HG03432 (cell line): ENCODE results near the gene ATXN7L1.
A peak's percentile ranks its signal among the peaks of the same experiment; 100 is the strongest.
"Not testable (repeated sequence)": the region's sequence is repeated elsewhere in the genome, so short reads cannot be mapped to it uniquely, and the experiment has no call there.

Experiments used
- ATAC-seq: cut with Tn5 transposase; IDR thresholded peaks from one replicate; pipeline ENCODE4 v1.9.1; 2021; ENCODE audit warnings: mild to moderate bottlenecking, moderate library complexity; ENCODE audit not compliant: unreplicated experiment

The ATXN7L1 gene

GRCh38 chr7:105806592-105807447 is 69.6 kb downstream of the ATXN7L1 start:
- peak; percentile 42 for ATAC-seq

DNA sequence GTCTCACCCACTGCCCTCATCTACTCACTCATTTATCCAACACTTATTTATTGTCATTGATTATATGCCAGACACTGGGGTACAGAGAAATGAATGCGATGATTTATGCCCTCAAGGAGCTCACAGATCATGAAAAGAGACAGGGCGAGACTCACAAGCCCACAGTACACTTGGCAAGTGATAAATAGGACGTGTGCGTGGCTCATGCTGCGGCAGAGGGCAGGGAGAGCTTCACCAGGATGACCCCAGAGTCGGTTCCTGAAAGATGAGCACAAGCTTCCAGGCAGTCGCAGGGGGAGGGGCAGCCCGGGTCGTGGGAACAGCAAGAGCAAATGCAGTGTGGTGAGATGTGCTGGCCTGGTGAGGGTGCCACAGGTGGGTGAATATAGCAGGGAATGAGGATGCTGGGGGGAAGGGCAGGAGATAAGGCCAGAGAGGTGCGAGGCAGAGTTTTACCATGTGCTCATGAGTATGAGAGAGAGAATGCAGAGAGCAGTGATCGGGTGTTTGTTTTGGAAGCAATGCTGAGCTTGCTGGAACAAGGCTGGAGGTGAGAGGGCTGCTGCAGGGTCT is 70.9 kb downstream of the ATXN7L1 start:
- ATAC-seq, result no peak

DNA sequence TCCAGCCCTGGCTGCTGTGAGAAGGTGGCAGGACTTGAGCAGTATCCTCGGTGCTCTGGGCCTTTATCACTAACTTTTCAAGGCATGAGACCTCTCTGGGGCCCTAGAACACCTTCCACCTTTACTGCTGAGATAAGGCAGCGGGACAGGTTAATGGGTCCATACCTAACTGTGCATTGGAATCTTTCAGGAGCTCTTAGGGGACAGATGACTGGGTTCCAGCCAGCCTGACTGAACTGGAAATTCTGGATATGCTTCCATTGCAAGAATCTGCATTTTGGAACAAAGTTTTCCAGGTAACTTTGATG is 73.0 kb downstream of the ATXN7L1 start:
- no peak for ATAC-seq

DNA sequence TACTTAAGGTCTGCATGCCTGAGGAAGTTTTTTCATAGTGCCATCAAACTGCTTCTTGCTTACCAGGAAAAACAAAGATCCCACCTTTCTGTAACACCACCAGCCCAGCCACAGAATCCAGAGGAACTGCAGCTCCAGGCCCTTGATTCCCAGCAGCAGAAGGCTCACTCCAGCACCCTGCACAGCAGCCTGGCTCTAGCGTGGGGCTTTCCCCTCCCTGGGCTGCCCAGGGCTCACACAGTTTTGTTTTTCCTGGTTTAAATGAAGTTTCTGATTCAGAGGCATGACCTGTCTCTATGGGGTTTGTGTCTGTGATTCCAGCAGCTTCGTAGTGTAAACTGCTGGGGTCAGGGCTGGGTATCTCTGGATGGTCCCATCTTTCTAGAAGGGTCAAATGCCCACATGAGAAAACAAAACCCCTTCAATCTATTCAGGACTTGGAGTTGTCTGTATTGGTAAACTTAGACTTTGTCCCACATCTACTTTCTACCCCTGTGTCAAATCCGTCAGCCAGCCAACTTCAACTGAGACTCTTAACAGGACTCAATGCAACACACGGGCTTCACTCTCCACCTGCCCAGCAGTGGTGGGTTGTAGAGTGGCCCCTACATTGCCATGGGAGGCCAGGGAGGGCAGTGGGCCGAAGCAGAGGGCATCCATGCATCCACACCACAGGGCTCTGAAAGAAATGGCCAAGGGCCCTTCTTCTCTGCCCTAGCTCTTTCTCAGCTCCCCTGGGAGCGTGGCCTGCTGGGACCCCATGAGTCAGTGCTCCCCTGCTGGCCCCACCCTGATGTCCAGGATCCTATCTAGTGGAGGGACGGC is 73.6 kb downstream of the ATXN7L1 start:
- peak; percentile 32 for ATAC-seq

DNA sequence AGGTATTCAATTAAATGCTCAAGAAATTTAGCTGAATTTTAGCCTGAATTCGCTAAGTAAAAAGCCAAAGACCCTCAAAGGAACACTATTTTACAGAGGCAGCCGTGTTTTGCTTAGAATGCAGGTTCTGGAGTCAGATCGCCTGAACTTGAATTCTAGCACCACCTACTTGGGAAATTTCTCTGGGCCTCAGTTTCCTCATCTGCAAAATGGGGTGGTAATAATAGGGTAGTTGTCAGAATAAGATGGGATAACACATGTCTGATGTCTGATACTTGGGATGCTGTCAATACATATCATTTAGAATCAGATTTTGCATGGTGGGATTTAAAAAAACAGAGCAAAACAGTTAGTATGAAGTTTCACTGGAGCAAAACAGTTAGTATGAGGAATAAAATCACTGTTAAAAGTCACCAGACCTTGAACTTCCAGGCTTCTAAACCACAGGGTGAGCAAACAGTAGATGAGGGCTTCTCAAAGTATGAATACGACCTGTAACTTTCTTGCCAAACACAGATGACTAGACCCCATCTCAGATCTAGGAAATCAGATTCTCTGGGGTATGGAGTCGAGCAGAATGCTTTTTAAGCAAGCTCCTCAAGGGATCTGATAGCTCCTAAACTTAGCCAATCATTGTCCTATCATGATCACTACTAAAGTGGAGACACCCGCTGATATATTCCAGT is 75.4 kb downstream of the ATXN7L1 start:
- no peak for ATAC-seq

DNA sequence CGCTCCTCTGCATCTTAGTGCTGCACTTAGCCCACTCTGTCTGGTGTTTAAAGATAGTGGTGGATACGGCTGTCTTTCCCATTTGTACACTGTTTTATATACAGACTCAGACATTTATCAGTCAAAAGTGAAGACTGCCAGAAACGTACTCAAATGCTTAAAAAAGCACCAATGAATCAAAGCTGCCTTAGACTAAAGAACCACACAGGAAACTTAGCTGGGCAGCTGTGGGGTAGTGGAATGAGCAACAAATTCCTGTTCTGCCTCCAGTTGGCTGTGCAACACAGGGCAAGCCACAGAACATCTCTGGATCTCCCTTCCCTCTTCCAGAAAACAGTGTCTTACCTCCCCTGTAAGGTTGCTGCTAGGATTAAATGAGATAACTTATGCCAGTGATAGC is 76.0 kb downstream of the ATXN7L1 start:
- peak; percentile 64 for ATAC-seq

GRCh38 chr7:105799677-105800076 is 76.7 kb downstream of the ATXN7L1 start:
- no peak for ATAC-seq

GRCh38 chr7:105799006-105799405 is 77.4 kb downstream of the ATXN7L1 start:
- no peak for ATAC-seq

DNA sequence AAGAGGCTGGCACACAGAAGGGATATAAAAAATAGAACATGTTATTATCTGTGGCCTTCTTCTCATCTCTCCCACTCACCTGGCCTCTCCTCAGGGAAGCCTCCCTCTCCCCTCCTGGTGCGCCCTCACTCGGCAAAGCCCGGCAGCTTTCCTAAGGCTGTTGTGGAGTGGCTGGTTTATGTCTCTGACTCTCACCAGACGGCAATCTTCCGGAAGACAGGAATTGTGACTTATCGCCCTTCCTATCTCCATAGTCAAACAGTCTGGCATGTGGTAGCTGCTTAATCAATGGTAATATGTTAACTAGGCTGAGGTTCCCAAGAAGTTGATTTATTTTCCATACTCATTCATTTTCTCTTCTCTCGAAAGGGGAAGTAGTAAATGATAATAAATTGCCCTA is 78.7 kb downstream of the ATXN7L1 start:
- no peak for ATAC-seq

DNA sequence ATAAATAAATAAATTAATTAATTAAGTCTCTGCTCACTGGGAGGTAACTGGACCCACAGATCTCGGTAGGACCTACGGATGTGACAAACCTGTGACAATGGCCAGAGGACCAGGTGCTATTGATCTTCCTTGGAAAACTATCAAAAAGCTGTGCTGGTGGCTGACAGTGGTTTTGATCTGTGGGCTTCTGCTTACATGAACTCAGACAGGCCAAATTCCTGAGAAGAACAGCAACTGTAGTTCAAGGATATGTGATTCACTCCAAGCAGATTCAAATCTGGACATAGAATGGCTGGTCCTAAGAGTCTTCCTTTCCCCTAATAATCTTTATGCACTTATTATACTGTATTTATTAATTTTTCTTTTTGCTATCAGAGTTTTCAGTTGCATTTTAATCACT is 80.0 kb downstream of the ATXN7L1 start:
- ATAC-seq, result no peak

GRCh38 chr7:105794741-105795729 is 81.4 kb downstream of the ATXN7L1 start:
- no peak for ATAC-seq

DNA sequence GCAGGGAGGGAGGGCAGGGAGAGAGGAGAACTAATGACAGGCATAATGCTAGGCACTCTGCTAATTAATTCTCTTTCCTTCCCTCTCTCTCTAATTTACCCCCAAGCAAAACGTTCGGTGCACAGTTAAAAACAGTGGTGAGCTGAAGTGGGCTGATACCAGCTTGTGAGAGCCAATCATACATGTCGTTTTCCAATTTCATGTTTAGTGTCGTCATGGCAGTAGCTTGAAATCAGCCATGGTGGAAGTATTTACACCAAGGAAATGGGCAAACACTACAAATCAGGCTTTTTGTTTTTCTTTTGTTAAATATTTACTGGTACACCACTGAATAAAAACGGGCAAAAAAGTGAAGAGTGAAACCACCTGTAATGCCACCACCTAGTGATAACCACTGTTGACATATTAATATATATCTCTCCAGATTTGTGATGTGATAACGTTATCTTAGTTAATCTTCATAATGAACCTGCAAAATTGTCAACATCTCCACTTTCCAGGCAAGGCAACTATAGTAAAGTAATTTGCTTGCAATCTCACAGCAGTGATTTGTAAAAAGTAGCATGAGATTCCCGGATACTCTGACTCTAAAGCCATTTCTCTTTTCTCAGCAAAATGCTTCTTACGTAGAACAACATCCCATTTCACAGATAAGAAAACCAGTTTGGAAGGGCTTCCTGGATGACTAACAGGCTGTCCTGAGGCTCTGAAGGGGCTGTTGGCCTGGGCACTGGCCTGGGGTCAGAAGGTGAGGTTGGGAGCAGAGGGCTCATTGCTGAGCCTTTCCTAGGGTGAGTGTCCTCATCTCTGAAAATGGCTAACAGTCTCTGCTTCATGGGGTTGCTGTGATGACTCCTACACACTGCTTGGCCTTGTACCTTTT is 83.7 kb downstream of the ATXN7L1 start:
- ATAC-seq, result no peak

- ATAC-seq, result no peak
Observed at GRCh38 chr7:105791926-105792325, 84.5 kb downstream of the ATXN7L1 start.

DNA sequence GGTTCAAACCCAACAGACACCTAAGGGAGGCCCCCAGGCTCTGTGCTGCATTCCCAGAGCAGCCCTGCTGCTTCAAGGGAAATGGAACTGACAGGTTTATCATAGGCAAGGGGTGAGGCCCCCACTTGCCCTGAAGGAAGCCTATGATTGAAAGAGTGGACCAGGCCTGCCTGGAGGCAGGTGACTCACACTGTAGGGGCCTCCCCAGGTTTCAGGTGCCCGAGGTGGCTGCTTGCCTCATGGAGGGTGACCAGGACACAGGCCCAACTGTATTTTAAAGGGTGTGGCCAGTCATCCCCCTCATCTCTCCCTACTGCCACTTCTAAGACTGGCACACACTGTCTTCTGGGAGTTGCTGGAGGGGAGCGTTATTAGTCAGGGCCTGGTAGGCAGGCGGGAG is 85.4 kb downstream of the ATXN7L1 start:
- peak; percentile 57 for ATAC-seq

GRCh38 chr7:105790452-105790851 is 85.9 kb downstream of the ATXN7L1 start:
- not testable (repeated sequence) for ATAC-seq

GRCh38 chr7:105788816-105789349 is 87.5 kb downstream of the ATXN7L1 start:
- no peak for ATAC-seq

DNA sequence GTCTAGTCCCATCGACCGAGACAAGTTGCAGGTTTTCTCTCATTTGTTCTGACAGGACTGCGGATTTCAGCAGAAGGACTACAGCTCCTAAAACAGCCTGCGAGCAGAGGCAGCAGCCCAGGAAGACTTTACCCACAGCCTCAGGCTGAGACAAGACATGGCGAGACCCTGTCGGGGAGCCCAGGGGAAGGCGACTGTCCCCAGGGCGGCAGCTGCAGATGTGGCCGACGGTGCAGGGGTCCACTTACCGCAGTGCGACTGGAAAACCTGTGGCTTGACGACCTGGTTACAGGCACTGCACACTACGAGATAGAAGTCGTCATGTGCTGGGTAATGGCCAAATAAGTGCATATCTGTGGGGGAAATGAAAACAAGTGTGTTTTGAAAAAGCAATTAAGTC is 88.0 kb downstream of the ATXN7L1 start:
- ATAC-seq, result no peak

DNA sequence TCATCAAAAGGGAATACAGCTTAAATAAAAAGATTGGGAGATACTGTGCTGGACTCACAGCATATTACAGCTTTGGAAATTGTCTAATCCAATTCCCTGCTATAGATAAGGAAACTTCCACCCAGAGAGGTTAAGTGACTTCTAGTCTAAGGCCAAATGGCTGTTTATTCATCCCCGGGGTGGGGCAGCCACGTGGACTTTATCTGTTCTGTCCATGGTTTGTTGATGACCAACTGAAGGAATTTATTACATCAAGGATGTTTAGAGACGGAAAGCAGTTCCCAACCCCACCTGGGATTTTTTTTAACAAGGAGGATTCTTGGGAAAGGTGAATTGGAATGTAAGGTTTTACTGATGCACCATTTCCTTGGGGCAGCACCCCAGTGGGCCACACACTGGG is 88.6 kb downstream of the ATXN7L1 start:
- no peak for ATAC-seq
